Measurements from ENCODE around the gene CACNA2D2. TPM values are rescaled to one million over a fixed set of nuclear protein-coding genes. Genes with fewer than 3 reads are reported as not detected.

Gene CACNA2D2
- total RNA-seq, 1 donor from 2014 or later, result 5.0 TPM

GRCh38 chr3:50484722-50485121 is 18.7 kb downstream of the CACNA2D2 start:
- Mint-ChIP-seq H3K4me3 (ENCODE audit: unreplicated experiment) (peak overlapping the region; percentile 79), H3K36me3 (ENCODE audit: unreplicated experiment) (no peaks in the 10 kb centered on the region), H3K27me3 (ENCODE audit: unreplicated experiment) (peaks cover 4% of the 10 kb centered on the region), H3K27ac (ENCODE audit: unreplicated experiment) (peak overlapping the region; percentile 95), H3K4me1 (ENCODE audit: low read depth, unreplicated experiment) (peaks cover 16% of the 10 kb centered on the region), H3K9me3 (ENCODE audit: unreplicated experiment) (peaks cover 4% of the 10 kb centered on the region)
- DNase-seq, result peak; percentile 62
- TF ChIP-seq CTCF (IDR thresholded peaks at IDR 0.05; ENCODE audit: partially characterized antibody, unreplicated experiment), result no peak

GRCh38 chr3:50483374-50483773 is 20.1 kb downstream of the CACNA2D2 start:
- DNase-seq, result no peak
- Mint-ChIP-seq H3K36me3 (ENCODE audit: unreplicated experiment) (peaks cover 6% of the 10 kb centered on the region), H3K4me3 (ENCODE audit: unreplicated experiment) (no peak overlapping the region), H3K9me3 (ENCODE audit: unreplicated experiment) (peaks cover 4% of the 10 kb centered on the region), H3K27me3 (ENCODE audit: unreplicated experiment) (peaks cover 6% of the 10 kb centered on the region), H3K4me1 (ENCODE audit: low read depth, unreplicated experiment) (peaks cover 17% of the 10 kb centered on the region), H3K27ac (ENCODE audit: unreplicated experiment) (no peak overlapping the region)
- TF ChIP-seq CTCF (IDR thresholded peaks at IDR 0.05; ENCODE audit: partially characterized antibody, unreplicated experiment), result no peak

GRCh38 chr3:50481992-50482391 is 21.4 kb downstream of the CACNA2D2 start:
- Mint-ChIP-seq H3K27me3 (ENCODE audit: unreplicated experiment) (peaks cover 6% of the 10 kb centered on the region), H3K36me3 (ENCODE audit: unreplicated experiment) (peaks cover 6% of the 10 kb centered on the region), H3K4me1 (ENCODE audit: low read depth, unreplicated experiment) (peaks cover 17% of the 10 kb centered on the region), H3K27ac (ENCODE audit: unreplicated experiment) (no peak overlapping the region), H3K4me3 (ENCODE audit: unreplicated experiment) (no peak overlapping the region), H3K9me3 (ENCODE audit: unreplicated experiment) (peaks cover 4% of the 10 kb centered on the region)
- no peak for TF ChIP-seq CTCF (IDR thresholded peaks at IDR 0.05; ENCODE audit: partially characterized antibody, unreplicated experiment)
- no peak for DNase-seq

GRCh38 chr3:50480471-50480870 is 23.0 kb downstream of the CACNA2D2 start:
- H3K4me1 Mint-ChIP-seq (ENCODE audit: low read depth, unreplicated experiment), result peaks cover 17% of the 10 kb centered on the region
- H3K27ac Mint-ChIP-seq (ENCODE audit: unreplicated experiment), result no peak overlapping the region
- no peak for TF ChIP-seq CTCF (IDR thresholded peaks at IDR 0.05; ENCODE audit: partially characterized antibody, unreplicated experiment)
- H3K27me3 Mint-ChIP-seq (ENCODE audit: unreplicated experiment), result peaks cover 8% of the 10 kb centered on the region
- no peak overlapping the region for H3K4me3 Mint-ChIP-seq (ENCODE audit: unreplicated experiment)
- peaks cover 4% of the 10 kb centered on the region for H3K9me3 Mint-ChIP-seq (ENCODE audit: unreplicated experiment)
- DNase-seq, result no peak
- peaks cover 6% of the 10 kb centered on the region for H3K36me3 Mint-ChIP-seq (ENCODE audit: unreplicated experiment)

- Mint-ChIP-seq H3K4me1 (ENCODE audit: low read depth, unreplicated experiment) (peaks cover 10% of the 10 kb centered on the region), H3K27ac (ENCODE audit: unreplicated experiment) (no peak overlapping the region), H3K9me3 (ENCODE audit: unreplicated experiment) (peaks cover 4% of the 10 kb centered on the region), H3K4me3 (ENCODE audit: unreplicated experiment) (no peak overlapping the region), H3K36me3 (ENCODE audit: unreplicated experiment) (peaks cover 6% of the 10 kb centered on the region), H3K27me3 (ENCODE audit: unreplicated experiment) (peaks cover 8% of the 10 kb centered on the region)
- no peak for TF ChIP-seq CTCF (IDR thresholded peaks at IDR 0.05; ENCODE audit: partially characterized antibody, unreplicated experiment)
- no peak for DNase-seq
Observed at GRCh38 chr3:50479523-50479922, 23.9 kb downstream of the CACNA2D2 start.

Data from glutamatergic neuron (in vitro differentiated cells).